SK-MEL-5 (cell line): ENCODE data around the gene NPHP1. TPM values are rescaled to one million over a fixed set of nuclear protein-coding genes. Genes with fewer than 3 reads are reported as not detected.
"Not testable (repeated sequence)": the region's sequence is repeated elsewhere in the genome, so short reads cannot be mapped to it uniquely, and the experiment has no call there.

Experiments
- DNase-seq: peaks from one replicate; pipeline ENCODE4 v3.0.0-alpha.2; 2016; ENCODE audit warnings: low read depth, low spot score
- in situ Hi-C: cut with HindIII; loops from 2 replicates; pipeline ENCODE4 v1.10.0; 2016; ENCODE audit warnings: low sequenced_read_pairs, high pct_unique_total_duplicates, low pct_unique_long_range_greater_than_20kb
- small RNA-seq, 2 experiments: library from RNA; depleted of rRNA; stranded (forward); fragments of <200 nt; gene quantifications; one replicate each; pipeline ENCODE3, GENCODE V24; 2014
- total RNA-seq: library from RNA; depleted of rRNA; stranded (reverse); fragments of >200 nt; shearing (Covaris generic); gene quantifications from 2 replicates; pipeline ENCODE4 v1.2.3, GENCODE V29; 2014; rRNA removed

NPHP1 gene
- total RNA-seq, 1 experiment from 2014 or later, result 2.6 TPM

- DNase-seq, result no peak
- in situ Hi-C loops, result no loop called here
Observed at GRCh38 chr2:110099471-110100225, 105.2 kb downstream of the NPHP1 start.

DNA sequence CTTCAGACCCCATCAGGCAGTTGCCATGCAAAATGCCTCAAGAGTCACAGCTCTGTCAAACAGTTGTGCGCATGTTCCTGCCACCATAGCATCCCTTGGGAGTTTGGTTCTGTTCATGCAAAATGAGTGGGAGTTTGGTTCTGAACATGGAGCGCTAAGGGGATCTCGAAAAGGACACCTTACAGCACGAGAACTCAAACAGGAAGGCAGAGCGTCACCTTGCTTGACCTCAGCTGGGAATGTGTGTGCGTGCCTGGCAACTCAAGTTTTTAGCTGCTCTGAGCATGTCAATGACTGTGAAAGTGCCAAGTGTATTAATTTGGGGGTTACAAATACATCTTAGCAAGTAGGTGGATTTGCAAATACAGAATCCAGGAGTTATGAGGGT, 105.8 kb downstream of the NPHP1 start:
- DNase-seq, result no peak
- in situ Hi-C loops, result no loop called here

GRCh38 chr2:110097506-110098220, 107.2 kb downstream of the NPHP1 start:
- DNase-seq, result no peak
- in situ Hi-C loops, result no loop called here

DNA sequence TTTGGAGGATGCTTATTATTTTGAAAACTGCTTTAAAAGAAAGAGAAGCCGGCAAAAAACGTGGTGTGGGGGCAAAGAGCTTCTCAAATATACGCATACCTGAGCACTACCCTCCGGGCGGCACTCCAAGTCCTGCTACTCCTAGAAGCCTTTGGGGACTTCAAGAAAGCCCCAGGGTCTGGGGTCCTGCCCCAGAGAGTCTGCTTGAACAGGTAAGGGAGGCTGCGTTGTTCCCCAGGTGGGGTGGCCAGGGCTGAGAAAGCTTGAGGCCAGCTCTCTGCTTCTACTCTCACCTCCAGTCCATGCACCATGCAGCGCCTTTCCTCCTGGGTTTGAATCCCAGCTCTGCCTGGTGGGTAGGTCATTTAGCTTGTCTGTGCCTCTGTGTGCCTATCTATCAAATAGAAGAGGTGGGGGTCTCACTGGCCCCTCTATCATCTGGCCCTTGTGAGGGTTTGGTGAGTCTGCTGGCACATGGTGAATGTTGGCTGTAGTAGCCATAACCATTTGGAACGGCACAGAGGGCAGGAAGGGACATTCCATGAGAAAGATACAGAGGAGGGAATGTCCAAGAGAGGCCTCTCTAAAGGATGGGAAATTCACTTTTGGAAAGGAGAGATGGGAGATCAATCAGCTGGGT, 108.7 kb downstream of the NPHP1 start:
- no peak for DNase-seq
- in situ Hi-C loops, result no loop called here

- DNase-seq, in situ Hi-C loops: not testable (repeated sequence)
Observed at GRCh38 chr2:110094884-110095534, 109.8 kb downstream of the NPHP1 start.

GRCh38 chr2:110093924-110094323, 110.9 kb downstream of the NPHP1 start:
- in situ Hi-C loops, DNase-seq: not testable (repeated sequence)

- in situ Hi-C loops, DNase-seq: not testable (repeated sequence)
Observed at GRCh38 chr2:110090164-110090563, 114.6 kb downstream of the NPHP1 start.

DNA sequence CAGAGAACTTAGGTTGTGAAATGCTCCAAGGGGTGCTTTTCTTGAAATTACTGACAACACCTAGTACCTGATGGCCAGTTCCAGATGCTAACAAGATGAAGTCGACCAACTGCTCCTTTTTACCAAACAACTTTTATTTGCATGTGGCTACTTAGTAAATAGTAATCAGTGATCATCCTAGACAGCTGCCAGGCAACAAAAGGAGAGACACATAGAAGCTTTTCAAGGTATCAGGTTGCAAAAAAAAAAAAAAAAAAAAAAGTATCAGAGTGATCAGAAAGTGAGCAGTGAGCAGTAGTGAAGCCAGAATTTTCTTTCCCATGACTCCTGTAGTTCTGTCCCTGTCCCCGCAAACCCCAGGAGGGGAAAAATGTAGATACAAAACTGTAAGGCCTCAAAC, 121.1 kb downstream of the NPHP1 start:
- in situ Hi-C loops, DNase-seq: not testable (repeated sequence)

DNA sequence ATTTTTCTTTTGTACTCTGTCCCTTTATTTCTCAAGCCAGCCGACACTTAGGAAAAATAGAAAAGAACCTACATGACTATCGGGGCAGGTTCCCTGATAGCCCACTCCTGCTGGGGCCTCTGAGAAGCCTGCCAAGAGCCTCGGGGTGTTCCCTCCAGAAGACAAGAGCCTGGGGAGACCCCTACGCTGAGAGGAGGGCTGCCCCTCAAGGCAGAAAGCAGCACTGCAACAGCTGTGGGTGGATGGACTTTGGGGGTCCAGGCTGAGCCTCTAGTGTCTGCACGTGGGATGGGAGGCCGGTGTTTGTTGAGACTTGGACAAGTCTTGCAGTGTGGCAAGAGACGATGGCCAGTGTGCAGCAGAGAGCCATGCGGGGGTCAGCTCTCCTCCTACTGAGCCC, 121.7 kb downstream of the NPHP1 start:
- DNase-seq, in situ Hi-C loops: not testable (repeated sequence)

- DNase-seq, in situ Hi-C loops: not testable (repeated sequence)
Observed at GRCh38 chr2:110078104-110078503, 126.7 kb downstream of the NPHP1 start.

GRCh38 chr2:110075896-110076295, 128.9 kb downstream of the NPHP1 start:
- in situ Hi-C loops, DNase-seq: not testable (repeated sequence)

Small RNA genes within 50 kb of the gene (small RNA-seq; reads per million reads assigned to genes)
- gene MIR4436B1, result 0 reads per million in 2 experiments

Other genes starting within 250 kb of the NPHP1 start
- gene MALL, start 89.2 kb downstream of the NPHP1 start, total RNA-seq, result not detected in 2 replicates
- gene MTLN, start 7.5 kb upstream of the NPHP1 start, total RNA-seq, result 52.1 and 62.8 TPM in 2 replicates